Fibroblast of skin of scalp (primary cell): Measurements from ENCODE around the gene SYNGAP1.

Experiments
- DNase-seq: peaks from one replicate; pipeline ENCODE4 v3.0.0-alpha.2; 2013

The SYNGAP1 gene

DNA sequence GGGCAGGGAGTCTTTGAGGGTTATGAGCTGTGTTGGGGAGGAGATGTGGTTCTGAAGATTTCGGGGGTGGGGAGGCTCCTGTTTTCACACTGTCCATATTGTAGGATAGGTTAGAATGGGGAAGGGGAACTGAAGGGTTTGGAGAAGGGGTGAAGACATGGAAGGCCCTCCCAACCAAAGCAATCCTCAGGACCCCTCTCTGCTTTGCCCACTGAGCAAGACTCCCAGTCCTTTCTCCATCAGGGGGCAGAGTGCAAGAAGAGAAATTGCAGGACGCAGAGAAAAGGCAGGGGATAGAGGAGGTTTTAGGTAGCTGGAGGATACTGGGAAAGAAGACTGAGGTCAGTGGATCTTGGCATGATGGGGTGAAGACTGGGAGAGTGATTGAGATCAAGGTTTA lies 3.9 kb downstream of the SYNGAP1 start:
- DNase-seq, result no peak

DNA sequence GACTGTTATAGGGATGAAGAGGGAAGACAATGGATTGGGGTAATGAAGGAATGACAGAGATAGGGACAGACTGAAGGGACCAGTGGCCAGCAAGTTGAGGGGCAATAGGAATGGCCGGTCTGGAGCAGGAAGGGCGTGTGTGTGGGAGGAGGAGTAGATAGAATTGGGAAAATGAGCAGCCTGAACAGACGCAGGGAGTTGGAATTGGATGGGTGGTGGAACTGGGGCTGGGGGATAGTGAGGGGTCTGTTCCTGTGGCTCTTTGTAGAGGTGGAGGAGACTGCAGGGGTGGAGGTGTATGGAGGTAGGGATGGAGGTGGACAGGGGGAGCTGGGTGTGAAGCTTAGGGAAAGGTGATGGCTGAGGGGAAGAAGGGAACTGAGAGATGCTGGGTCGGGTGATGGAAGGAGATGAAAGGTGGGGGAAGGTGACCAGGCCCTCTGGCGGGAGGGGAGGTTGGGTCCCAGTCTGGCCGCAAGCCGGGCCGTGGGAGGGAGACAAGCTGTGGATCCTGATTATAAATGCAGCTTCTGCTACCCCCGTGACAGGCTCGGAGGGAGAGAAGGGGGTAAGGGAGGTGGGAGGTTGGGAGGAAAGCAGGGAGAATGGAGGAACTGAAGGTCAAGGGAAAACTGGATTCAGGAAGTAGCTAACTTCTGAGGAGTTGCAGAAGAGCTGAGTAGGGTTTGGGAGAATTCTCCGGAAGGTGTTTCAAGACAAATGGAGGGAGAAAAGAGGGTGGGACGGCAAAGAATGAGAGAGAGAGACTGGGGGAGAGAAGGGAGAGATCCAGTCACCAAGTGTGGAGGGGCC lies 5.2 kb downstream of the SYNGAP1 start:
- DNase-seq, result no peak

DNA sequence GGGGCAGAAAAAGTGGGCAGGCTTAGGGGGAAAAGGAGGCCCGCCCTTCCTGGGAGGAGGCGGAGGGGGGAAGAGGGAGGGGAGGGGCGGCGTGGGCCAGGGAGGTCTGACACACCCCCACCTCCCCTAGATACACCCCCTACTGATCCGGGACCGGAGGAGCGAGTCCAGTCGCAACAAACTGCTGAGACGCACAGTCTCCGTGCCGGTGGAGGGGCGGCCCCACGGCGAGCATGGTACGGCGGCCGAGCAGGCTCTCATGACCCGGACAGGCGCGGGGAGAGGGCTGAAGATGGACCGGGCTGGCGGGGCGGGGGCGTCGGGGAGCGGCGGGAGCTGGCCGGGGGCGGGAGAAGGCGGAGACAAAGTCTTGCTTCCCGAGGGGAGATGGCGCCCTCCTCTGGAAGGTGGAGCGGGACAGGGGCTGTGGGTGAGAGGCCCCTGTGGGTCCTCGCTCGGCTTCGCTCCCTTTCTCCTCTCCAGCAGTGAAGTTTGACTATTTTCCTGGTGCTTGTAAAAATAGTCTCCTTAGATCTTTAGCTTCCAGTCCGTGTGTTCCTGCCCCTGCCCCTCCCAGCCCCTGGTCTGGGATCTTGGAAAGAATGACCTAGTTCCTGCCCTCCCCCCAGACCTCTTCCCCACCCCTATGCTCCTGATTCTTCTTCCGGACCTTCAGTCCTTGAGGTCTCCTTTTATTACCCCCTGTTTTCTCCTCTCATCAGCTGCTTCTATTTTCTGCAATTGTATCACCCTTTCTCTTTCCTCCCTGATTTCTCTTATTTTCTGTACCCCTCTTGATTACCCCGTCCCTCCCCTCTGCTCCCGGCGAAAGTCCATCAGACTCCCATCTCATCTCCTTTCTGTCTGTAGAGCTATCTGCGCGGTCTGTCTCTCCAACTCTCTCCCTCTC lies 6.1 kb downstream of the SYNGAP1 start:
- DNase-seq, result peak; percentile 88

DNA sequence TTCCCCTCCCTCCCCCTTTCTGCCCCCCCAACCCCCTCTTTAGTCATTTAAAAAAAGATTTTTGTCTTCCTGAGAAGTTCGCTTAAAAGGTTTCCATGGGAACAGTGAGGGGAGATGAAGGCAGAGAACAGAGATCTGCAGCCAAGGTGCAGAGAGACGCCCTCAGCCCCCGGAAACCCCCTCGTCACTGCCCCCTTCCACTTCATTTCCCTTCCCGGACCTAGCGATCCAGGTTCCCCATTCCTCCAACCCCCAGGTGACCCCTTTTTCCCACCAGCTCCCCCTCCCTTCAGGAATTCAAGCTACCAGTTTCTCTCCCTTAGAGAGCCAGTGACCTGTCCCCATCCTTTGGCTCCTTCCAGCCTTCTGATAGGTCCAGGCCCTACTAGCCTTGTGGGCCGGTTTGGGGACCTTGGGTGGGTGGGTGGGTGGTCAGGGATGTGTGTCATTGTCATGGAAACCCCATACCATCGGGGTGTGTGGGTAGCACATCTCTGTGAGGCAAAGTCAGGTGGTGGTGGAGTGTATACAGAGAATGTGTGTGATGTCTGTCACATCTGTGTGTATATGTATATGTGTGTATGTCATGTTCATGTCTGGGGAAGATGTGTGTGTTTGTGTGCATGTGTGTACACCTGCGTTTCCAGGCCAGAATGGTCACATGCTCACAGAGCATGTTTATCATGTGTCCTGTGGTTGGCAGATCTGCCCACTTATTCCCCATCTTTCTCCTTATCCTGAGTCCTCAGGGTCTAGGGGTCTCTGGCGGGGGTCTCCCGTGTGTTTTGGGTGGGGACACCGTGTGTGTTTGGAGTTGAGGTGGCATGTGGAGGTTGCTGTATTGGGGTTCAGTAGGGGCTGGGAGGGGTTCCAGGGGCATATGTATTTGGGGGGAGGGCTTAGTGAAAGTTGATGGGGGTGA lies 7.0 kb downstream of the SYNGAP1 start:
- no peak for DNase-seq

DNA sequence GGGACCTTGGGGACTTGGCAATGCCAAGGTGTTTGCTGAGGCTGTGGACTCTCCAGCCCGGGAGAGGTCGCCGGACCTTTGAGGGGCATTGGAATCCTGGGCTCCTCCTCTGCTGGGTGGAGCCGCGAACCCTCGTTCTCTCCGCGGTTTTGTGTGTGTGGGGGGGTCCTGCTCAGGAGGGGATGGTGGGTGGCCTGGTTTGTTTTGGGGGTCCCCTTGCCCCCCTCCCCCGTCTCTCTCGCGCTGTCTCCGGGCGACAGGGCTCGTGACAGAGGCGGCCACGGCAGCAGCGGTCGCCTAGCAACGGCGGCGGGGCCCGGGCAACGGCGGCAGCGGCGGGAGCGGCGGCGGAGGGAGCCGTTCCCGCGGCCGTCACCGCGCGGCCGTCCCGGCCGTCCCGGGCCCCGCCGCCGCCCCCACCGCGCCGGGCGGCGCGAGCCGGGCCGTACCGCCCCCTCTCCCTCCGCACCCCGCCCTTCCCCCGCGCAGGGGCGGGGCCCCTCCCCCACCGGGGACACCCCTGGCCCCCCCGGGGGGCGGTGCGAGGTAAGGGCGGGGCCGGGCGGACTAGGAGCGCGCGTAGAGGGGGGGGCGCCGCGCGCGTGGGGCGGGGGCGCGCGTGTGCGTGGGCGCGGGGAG lies 7.8 kb downstream of the SYNGAP1 start:
- no peak for DNase-seq

DNA sequence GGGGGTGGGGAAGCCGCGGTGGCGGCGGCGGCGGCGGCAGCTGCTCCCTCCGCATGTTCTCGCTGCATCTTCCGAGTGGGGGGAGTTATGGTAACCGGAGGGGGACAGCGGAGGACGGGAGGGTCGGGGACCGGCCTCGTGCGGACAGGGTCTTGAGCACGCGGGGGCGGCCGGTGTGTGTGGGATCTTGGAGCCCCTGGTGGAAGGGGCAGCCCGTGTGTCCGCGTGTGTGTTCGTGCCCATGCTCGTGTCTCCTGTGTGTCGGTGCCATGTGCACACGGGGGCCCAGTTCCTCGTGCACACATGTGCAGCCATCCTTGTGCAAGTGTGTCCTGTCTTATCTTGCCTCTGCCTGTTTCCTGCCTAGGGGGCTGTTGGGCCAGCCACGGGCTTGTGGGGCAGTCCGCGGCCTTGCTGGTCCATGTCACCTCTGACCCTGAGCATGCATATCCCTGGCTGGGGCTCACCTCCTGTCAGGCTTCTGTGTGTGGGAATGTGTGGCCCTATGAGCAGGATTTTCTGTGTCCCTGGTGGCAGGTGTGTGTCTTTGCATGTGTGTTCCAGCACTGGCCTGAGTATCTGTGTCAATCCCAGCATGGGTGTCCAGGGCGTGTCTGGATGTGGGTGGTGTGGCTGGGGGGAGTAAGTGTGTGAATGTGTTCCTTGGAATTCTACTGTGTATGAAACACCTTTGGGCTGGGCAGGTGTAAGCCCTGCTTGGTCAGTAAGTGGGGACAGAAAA lies 8.5 kb downstream of the SYNGAP1 start:
- peak; percentile 33 for DNase-seq

DNA sequence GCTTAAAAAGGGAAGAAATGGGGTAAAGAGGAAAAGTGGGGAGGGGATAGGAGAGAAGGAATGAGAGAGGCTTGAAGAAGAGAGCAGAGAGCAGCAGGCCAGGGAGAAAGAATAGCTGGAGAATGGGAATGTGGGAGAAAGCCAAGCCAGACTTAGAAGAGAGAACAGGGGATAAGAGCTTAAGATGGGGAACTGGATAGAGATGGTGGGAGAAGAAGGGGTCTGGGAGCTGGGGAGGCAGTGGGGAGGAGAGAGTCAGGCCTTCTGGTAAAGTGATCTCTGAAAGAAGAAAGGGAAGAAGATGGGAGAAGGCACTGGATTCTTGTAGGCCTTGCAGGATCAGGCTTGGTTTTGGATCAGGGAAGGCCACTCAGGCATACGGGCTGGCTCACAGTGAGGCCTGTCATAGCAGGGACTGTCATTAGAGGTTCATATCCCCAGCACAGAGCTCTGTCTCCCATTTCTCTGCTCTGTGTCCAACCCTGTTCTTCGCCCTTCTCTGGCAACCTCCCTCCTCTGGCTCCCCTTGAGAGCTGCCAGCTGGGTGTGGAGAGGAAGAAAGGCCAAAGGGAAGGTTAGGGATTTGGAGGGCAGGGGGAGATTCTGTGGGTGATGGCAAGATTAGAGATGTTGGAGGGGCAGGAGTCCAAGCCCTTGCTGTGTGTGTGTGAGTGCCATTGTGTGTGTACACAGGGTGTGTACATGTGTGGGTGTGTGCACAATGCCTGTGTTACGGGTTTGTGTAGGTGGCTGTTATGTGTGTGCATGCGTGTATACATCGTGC lies 9.3 kb downstream of the SYNGAP1 start:
- DNase-seq, result no peak

DNA sequence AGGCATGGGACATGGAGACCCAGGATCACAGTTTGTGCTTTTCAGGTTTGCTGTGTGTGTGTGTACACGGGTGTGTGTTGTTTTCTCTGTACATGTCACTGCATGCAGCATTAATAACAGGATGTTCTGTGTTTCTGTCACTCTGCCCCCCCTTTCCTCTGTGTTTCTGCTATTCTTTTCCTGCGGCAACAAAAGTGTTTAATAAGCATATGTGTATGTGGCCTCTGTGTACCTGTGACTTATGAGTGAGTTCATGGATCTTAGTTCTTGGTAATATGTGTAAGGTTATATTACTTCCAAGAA lies 9.8 kb downstream of the SYNGAP1 start:
- DNase-seq, result no peak

DNA sequence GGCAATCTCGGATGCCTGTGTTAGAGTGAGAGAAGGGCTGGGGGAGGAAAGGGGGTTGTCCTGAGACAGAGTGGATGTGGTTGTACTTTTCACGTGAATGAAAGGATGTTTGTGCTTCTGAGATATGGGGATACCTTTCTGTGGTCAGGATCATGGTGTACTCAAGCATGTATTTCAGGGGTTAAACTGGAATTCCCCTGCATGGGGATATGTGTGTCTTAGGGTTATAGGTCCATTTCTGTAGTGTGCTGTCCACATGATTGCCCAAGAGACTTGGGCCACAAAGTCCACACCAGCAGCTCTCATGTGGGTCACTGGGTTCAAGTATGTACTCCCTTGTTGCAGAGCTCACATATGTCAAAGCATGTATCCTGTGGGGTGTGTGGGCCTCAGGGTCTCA lies 10.5 kb downstream of the SYNGAP1 start:
- DNase-seq, result no peak

DNA sequence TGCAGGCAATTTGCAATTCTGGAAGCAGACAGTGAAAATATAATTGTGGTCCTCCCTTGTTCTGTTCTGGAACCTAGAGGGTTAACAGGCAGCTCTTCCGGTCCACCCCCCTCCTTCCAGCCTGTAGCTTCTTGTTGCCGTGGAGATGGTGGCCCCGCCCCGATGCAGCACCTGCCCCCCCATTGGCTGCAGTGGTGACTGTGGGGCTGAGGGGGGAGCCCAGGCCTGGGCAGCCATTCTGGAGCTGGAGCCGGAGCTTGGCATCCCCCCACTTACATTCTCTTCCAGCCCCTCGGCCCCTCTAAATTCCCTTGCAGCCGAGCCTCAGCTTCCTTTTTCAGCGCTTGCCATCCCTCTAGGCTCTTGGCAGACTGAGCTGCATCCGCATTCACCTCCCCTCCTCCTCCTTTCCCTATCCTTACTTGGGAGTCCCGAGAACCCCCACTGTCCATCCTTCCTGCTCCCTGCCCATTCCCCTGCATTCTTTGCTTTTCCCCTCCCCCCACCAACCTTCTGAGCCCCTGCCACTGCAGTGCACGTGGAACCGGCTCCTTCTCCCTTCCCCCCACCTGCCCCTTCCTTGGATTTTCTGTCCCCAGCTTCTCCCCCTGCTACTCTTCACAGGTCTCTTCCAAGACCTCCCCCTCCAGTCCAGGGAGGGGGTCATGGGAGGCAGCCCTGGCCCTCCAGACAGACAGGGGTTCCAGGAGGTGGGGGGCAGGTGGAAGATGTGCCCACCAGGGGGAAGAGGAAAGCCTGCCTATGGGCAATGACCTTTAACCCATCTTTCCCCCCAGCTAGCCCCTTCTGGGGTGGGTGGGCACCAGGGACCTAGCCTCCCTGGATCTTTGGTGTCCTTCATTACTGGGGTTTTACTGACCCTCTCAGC lies 11.4 kb downstream of the SYNGAP1 start:
- DNase-seq, result peak; percentile 68

DNA sequence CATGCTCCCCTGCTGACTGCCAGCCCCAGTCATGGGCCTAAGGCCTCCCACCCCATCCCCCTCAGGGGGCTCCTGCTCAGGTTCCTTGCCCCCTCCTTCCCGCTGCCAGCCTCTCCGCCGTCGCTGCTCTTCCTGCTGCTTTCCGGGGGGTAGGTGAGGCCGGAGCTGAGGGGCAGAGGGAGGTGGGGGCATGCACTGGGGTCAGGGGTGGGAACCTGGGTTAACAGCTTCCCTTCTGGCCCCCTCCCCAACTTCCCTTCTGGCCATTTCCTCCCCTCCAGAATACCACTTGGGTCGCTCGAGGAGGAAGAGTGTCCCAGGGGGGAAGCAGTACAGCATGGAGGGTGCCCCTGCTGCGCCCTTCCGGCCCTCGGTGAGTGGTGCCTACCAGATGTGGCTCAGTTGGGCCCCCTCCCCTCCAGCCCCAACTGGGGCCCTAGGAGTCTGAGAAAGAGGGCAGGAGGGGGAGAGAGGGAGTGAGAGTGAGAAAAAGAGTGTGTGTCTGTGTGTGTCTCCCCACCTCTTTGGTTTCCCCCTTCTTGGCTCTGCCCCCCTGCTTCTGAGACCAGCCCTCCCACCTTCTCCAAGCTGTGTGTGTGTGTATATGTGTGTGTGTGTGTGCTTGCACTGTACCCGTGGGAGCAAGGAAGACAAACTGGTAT lies 12.1 kb downstream of the SYNGAP1 start:
- no peak for DNase-seq

DNA sequence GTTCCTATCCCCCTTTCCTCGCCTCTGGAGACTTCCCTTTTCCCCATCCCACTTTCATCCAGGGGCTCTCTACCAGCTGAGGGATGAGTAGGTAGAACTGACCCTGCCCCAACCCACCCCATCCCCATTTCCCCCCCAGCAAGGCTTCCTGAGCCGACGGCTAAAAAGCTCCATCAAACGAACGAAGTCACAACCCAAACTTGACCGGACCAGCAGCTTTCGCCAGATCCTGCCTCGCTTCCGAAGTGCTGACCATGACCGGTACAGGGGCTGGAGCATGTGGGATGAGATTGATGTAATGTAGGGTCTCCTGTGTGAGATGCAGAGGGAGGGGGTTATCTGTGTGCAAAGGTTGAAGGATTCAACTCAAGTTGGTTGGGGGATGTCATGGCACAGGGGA lies 12.7 kb downstream of the SYNGAP1 start:
- DNase-seq, result no peak

DNA sequence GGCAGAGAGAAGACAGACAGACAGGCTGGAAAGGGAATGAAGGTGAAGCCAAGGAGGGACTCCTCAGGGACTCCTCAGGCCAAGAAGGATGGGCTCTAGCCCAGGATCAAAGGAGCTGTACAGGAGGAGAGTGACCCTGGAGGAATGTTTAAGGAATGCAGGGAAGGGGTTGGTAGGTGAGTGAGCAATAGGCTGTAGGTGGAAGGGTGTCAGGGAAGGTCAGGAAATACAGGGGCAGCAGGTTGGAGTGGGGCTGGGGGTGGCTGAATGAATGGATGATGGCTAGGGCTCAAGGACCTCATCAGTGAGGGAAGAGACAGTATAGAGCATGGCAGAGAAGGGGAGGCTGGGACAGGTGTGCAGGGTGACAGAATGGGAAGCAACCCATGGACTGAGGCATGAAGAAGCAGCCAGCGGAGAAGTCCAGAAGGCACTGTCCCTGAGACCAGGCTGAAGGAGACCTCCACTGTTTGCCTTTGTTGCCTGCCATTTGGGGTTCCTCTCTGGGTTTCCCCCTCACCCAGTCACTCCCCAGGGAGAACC lies 13.2 kb downstream of the SYNGAP1 start:
- no peak for DNase-seq

DNA sequence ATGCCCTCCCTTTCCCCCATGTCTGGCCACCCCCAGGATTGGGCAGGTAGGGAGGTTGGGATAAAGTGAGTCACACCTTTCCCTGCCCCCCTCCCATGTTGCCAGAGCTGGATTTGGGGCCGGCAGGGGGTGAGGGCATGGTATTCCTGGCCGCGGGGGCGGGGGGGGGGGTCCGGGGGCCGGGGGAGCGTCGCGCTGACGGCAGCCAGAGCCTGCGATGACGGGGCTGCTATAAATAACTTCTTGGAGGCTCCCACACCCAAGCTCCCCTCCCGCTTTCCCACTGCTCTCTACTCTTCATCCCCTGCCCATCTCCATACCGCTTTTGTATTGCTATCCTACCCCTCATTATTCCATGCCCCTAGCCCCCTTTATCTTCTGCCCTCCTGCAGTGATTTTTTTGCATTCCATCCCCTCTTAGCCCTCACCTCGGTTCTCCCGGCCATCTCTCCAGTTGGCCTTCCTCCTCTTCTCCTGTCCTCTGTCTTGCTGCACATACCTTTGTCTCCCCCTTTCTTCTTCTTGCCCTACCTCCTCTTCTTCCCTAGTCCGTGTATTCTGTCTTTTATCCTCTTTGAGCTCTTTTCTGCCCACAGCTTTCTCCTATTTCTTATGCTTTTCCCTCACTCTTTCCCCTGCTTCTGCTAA lies 13.8 kb downstream of the SYNGAP1 start:
- DNase-seq, result peak; percentile 49

DNA sequence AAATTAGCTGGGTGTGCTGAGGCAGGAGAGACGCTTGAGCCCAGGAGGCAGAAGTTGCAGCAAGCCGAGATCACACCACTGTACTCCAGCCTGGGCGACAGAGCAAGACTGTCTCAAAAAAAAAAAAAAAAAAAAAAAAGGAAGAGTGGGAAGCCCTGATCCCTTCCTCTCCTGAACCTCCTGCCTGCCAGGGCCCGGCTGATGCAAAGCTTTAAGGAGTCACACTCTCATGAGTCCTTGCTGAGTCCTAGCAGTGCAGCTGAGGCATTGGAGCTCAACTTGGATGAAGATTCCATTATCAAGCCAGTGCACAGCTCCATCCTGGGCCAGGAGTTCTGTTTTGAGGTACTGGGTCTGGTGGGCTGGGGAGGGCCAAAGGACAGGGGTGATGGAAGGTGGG lies 15.1 kb downstream of the SYNGAP1 start:
- DNase-seq, result no peak

DNA sequence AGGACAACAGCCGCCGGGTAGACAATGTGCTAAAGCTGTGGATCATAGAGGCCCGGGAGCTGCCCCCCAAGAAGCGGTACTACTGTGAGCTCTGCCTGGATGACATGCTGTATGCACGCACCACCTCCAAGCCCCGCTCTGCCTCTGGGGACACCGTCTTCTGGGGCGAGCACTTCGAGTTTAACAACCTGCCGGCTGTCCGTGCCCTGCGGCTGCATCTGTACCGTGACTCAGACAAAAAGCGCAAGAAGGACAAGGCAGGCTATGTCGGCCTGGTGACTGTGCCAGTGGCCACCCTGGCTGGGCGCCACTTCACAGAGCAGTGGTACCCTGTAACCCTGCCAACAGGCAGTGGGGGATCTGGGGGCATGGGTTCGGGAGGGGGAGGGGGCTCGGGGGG lies 17.8 kb downstream of the SYNGAP1 start:
- DNase-seq, result no peak

DNA sequence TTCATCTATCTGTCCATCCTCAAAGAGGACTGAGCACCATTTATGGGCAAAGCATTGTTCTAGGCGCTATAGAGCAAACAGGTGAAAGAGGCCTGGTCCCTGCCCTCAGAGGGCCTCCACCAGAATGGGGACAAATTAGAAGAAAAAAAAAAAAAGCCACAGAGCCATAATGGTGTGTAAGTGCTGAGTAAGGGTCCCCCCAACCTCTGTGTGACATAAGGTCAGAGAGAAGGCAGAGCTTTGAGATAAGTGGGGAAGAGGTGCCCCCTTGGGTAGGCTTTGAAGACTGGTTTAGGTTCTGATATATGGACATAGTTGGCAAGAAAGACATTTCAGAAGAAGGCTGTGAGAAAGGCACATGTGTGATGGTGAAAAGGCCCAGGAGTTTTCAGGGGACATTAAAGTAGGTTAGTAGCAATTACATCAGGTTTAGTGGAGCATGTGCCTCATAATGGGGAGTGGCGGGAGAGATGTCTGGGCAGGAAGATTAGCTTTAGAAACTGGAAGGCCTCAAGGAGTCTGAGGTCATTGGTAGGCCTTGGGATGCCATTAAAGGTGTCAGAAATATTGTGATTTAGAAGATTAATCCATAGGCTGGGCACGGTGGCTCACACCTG lies 19.2 kb downstream of the SYNGAP1 start:
- no peak for DNase-seq
